Mesendoderm (in vitro differentiated cells): ENCODE measurements around the gene GNG13.
"Not testable (repeated sequence)": the region's sequence is repeated elsewhere in the genome, so short reads cannot be mapped to it uniquely, and the experiment has no call there.

Source experiments
- DNase-seq: peaks from one replicate; pipeline ENCODE4 v3.0.0; 2013
- H2AK5ac ChIP-seq: 2 replicates; pipeline ENCODE4 v1.6.1; 2013; ENCODE audit warnings: low read length, inconsistent platforms
- H2BK120ac ChIP-seq: 2 replicates; pipeline ENCODE4 v1.6.1; 2013; ENCODE audit warnings: low read depth, mild to moderate bottlenecking, low read length, moderate library complexity, mixed read lengths
- H2BK15ac ChIP-seq: replicated peaks from 2 replicates; pipeline ENCODE4 v1.6.1; 2013; ENCODE audit warnings: low read depth, mild to moderate bottlenecking, moderate library complexity
- H2BK5ac ChIP-seq: 2 replicates; pipeline ENCODE4 v1.6.1; 2013; ENCODE audit warnings: low read length, inconsistent platforms
- H3K18ac ChIP-seq: 2 replicates; pipeline ENCODE4 v1.6.1; 2013; ENCODE audit warnings: mild to moderate bottlenecking, low read length, mixed read lengths
- H3K23ac ChIP-seq: one replicate; pipeline ENCODE4 v1.6.1; 2013; ENCODE audit warnings: low read length
- H3K27ac ChIP-seq: 2 replicates; pipeline ENCODE4 v1.5.1; 2013; ENCODE audit warnings: low read depth, mild to moderate bottlenecking, inconsistent platforms, low read length, moderate library complexity
- H3K27me3 ChIP-seq: 2 replicates; pipeline ENCODE4 v1.6.1; 2013; ENCODE audit warnings: low read length, control low read depth, mild to moderate bottlenecking, inconsistent platforms; ENCODE audit not compliant: insufficient read depth, poor library complexity
- H3K36me3 ChIP-seq: 2 replicates; pipeline ENCODE4 v1.6.1; 2013; ENCODE audit warnings: low read length, inconsistent platforms; ENCODE audit not compliant: control insufficient read depth, insufficient read depth
- H3K4ac ChIP-seq: one replicate; pipeline ENCODE4 v1.6.1; 2013; ENCODE audit warnings: low read depth, mild to moderate bottlenecking, low read length, moderate library complexity
- H3K4me1 ChIP-seq: 2 replicates; pipeline ENCODE4 v1.6.1; 2013; ENCODE audit warnings: low read depth, low read length, inconsistent platforms; ENCODE audit not compliant: control insufficient read depth
- H3K4me2 ChIP-seq: 2 replicates; pipeline ENCODE4 v1.6.1; 2013; ENCODE audit warnings: low read length
- H3K4me3 ChIP-seq: 2 replicates; pipeline ENCODE4 v1.5.1; 2013; ENCODE audit warnings: mild to moderate bottlenecking, low read length
- H3K56ac ChIP-seq: one replicate; pipeline ENCODE4 v1.6.1; 2013; ENCODE audit warnings: low read length
- H3K79me1 ChIP-seq: 2 replicates; pipeline ENCODE4 v1.6.1; 2013; ENCODE audit warnings: low read length, inconsistent platforms
- H3K79me2 ChIP-seq: 2 replicates; pipeline ENCODE4 v1.6.1; 2013; ENCODE audit warnings: mild to moderate bottlenecking, low read length; ENCODE audit not compliant: control insufficient read depth, insufficient read depth
- H3K9ac ChIP-seq: 2 replicates; pipeline ENCODE4 v1.6.1; 2013; ENCODE audit warnings: low read length, inconsistent platforms
- H4K5ac ChIP-seq: one replicate; pipeline ENCODE4 v1.6.1; 2013; ENCODE audit warnings: low read length
- H4K8ac ChIP-seq: one replicate; pipeline ENCODE4 v1.6.1; 2013; ENCODE audit warnings: low read depth, mild to moderate bottlenecking, control low read depth, low read length, moderate library complexity
- WGBS: extraction: QIAGEN DNeasy Blood & Tissue Kit; methylation state at CpG from one replicate; pipeline ENCODE4 v1.1.7; 2013; ENCODE audit warnings: low lambda C conversion rate, missing lambda C conversion rate; ENCODE audit not compliant: insufficient coverage; ENCODE audit errors: extremely low coverage; 5-methylcytosine and 5-hydroxymethylcytosine counted together

The GNG13 gene

GRCh38 chr16:840561-841454 lies 40.3 kb upstream of the GNG13 start:
- Histone ChIP-seq H3K23ac (no peak overlapping the region), H3K4me2 (no peak overlapping the region), H3K36me3 (no peaks in the 10 kb centered on the region), H3K4ac (no peak overlapping the region), H2BK120ac (no peak overlapping the region), H3K18ac (no peak overlapping the region), H2BK5ac (no peak overlapping the region), H4K5ac (no peak overlapping the region), H2BK15ac (no peak overlapping the region), H3K79me1 (no peaks in the 10 kb centered on the region), H3K4me1 (no peaks in the 10 kb centered on the region), H4K8ac (no peak overlapping the region), H2AK5ac (no peak overlapping the region), H3K27me3 (no peaks in the 10 kb centered on the region), H3K4me3 (no peak overlapping the region), H3K27ac (no peak overlapping the region), H3K56ac (no peak overlapping the region), H3K79me2 (no peaks in the 10 kb centered on the region), H3K9ac (no peak overlapping the region)
- DNase-seq: no peak
- WGBS: no CpG with 5 or more reads among the region's 34 CpGs

GRCh38 chr16:839643-840408 lies 39.3 kb upstream of the GNG13 start:
- no peak overlapping the region for H2BK5ac ChIP-seq
- H3K9ac ChIP-seq: no peak overlapping the region
- no peak overlapping the region for H2BK15ac ChIP-seq
- H3K4ac ChIP-seq: no peak overlapping the region
- no peaks in the 10 kb centered on the region for H3K4me1 ChIP-seq
- H3K4me2 ChIP-seq: no peak overlapping the region
- no peak for DNase-seq
- no peak overlapping the region for H3K23ac ChIP-seq
- no peaks in the 10 kb centered on the region for H3K36me3 ChIP-seq
- H3K79me2 ChIP-seq: no peaks in the 10 kb centered on the region
- no peak overlapping the region for H3K4me3 ChIP-seq
- H3K18ac ChIP-seq: no peak overlapping the region
- no peak overlapping the region for H4K5ac ChIP-seq
- H3K79me1 ChIP-seq: no peaks in the 10 kb centered on the region
- no CpG with 5 or more reads among the region's 24 CpGs for WGBS
- H2AK5ac ChIP-seq: no peak overlapping the region
- no peaks in the 10 kb centered on the region for H3K27me3 ChIP-seq
- H3K27ac ChIP-seq: no peak overlapping the region
- H3K56ac ChIP-seq: no peak overlapping the region
- H4K8ac ChIP-seq: no peak overlapping the region
- no peak overlapping the region for H2BK120ac ChIP-seq

DNA sequence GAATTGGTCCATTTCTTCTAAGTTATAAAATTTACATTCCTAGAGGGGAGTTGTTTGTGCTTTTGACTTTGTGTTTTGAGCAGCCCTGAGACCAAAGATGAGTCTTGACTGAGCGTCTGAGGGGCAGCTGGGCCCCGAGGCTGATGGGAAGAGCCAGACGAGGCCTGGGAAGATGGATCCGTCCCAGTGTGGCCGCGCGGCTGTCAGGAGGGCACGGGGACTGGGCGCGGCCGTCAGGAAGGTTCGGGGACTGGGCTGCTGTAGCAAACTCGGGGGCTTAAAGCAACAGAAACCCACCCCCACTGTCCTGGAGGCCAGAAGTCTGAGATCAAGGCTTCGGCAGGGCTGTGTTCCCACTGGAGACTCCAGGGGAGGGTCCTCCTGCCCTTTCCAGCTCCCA lies 38.2 kb upstream of the GNG13 start:
- Histone ChIP-seq H2BK5ac (no peak overlapping the region), H3K4me1 (no peaks in the 10 kb centered on the region), H3K79me2 (no peaks in the 10 kb centered on the region), H3K4me3 (no peak overlapping the region), H3K18ac (no peak overlapping the region), H3K36me3 (no peaks in the 10 kb centered on the region), H2BK15ac (no peak overlapping the region), H2BK120ac (no peak overlapping the region), H3K56ac (no peak overlapping the region), H3K27me3 (no peaks in the 10 kb centered on the region), H3K9ac (no peak overlapping the region), H4K5ac (no peak overlapping the region), H3K4ac (no peak overlapping the region), H4K8ac (no peak overlapping the region), H2AK5ac (no peak overlapping the region), H3K23ac (no peak overlapping the region), H3K4me2 (no peak overlapping the region), H3K79me1 (no peaks in the 10 kb centered on the region), H3K27ac (no peak overlapping the region)
- WGBS: no CpG with 5 or more reads among the region's 14 CpGs
- DNase-seq: no peak

- not testable (repeated sequence) for H2BK120ac ChIP-seq, H3K18ac ChIP-seq, H3K4me2 ChIP-seq, H3K4me1 ChIP-seq, H3K36me3 ChIP-seq, H3K79me2 ChIP-seq, DNase-seq, H4K5ac ChIP-seq, H2BK5ac ChIP-seq, H2AK5ac ChIP-seq, H4K8ac ChIP-seq, H3K27me3 ChIP-seq, H3K9ac ChIP-seq, H2BK15ac ChIP-seq, H3K4me3 ChIP-seq, H3K56ac ChIP-seq, H3K27ac ChIP-seq, H3K79me1 ChIP-seq, H3K4ac ChIP-seq, H3K23ac ChIP-seq
- WGBS: no CpG with 5 or more reads among the region's 3 CpGs
Measured at GRCh38 chr16:836822-837221, 36.3 kb upstream of the GNG13 start.

GRCh38 chr16:836221-836620 lies 35.7 kb upstream of the GNG13 start:
- Histone ChIP-seq H3K79me2 (no peaks in the 10 kb centered on the region), H3K36me3 (no peaks in the 10 kb centered on the region), H3K27ac (no peak overlapping the region), H3K4me2 (no peak overlapping the region), H2AK5ac (no peak overlapping the region), H2BK15ac (no peak overlapping the region), H3K79me1 (no peaks in the 10 kb centered on the region), H3K23ac (no peak overlapping the region), H2BK5ac (no peak overlapping the region), H3K27me3 (no peaks in the 10 kb centered on the region), H3K56ac (no peak overlapping the region), H3K4ac (no peak overlapping the region), H4K5ac (no peak overlapping the region), H2BK120ac (no peak overlapping the region), H4K8ac (no peak overlapping the region), H3K4me3 (no peak overlapping the region), H3K4me1 (no peaks in the 10 kb centered on the region), H3K9ac (no peak overlapping the region), H3K18ac (no peak overlapping the region)
- no CpG with 5 or more reads among the region's 4 CpGs for WGBS
- DNase-seq: no peak
